Mucosa of descending colon (tissue), 3 donors: Measurements from ENCODE around the gene PGP. TPM values are rescaled to one million over a fixed set of nuclear protein-coding genes. Genes with fewer than 3 reads are reported as not detected.

Experiments
- ATAC-seq: fragments of 200-7000 bp; cut with Tn5 transposase; one replicate; pipeline ENCODE4 v1.9.1; 2020; ENCODE audit warnings: mild to moderate bottlenecking, moderate library complexity
- DNase-seq, 3 donors: peaks; one replicate each; pipeline ENCODE4 v3.0.0-alpha.2; 2020
- H3K36me3 ChIP-seq: fragments of 200-600 bp; one replicate; pipeline ENCODE4 v1.8.0; 2021; ENCODE audit warnings: low read depth, mild to moderate bottlenecking
- H3K4me1 ChIP-seq: fragments of 200-600 bp; one replicate; pipeline ENCODE4 v1.8.0; 2021; ENCODE audit warnings: low read depth, mild to moderate bottlenecking
- H3K4me3 ChIP-seq: fragments of 200-600 bp; one replicate; pipeline ENCODE4 v1.8.0; 2021; ENCODE audit warnings: mild to moderate bottlenecking
- H3K9me3 ChIP-seq: fragments of 200-600 bp; one replicate; pipeline ENCODE4 v1.8.0; 2021; ENCODE audit warnings: mild to moderate bottlenecking
- CTCF ChIP-seq: fragments of 200-600 bp; IDR thresholded peaks from one replicate; pipeline ENCODE4 v1.8.0; 2022; ENCODE audit warnings: antibody characterized with exemption, mild to moderate bottlenecking
- intact Hi-C, 2 donors: fragments of 100-400 bp; cut with DNase I in 1 of 2; cut with micrococcal nuclease in 1 of 2; formaldehyde crosslinking; loops; one replicate each; pipeline versions ENCODE4 v1.11.0 to v1.11.1; 2022; cut with DNase I, micrococcal nuclease
- total RNA-seq, 3 donors: library from RNA; stranded (reverse); fragmentation: NEBNext Ultra II Directional in 2 of 3; extraction: Animal tissue kit (Norgen Biotek cat#: 25700) in 2 of 3; gene quantifications; one replicate each; pipeline versions ENCODE4 v1.2.1 to v1.2.4, GENCODE V29; 2021 to 2023
- donor health status: DM: no; HTN: no; CAD: no; lungs with moderate emphysema.
- donor health status: DM: no; HTN: no; CAD: no.
- donor health status: DM: no; HTN: yes; CAD: no.

The PGP gene
- total RNA-seq, 3 donors from 2014 or later, result 15.5 to 19.7 (median 17.6) TPM

DNA sequence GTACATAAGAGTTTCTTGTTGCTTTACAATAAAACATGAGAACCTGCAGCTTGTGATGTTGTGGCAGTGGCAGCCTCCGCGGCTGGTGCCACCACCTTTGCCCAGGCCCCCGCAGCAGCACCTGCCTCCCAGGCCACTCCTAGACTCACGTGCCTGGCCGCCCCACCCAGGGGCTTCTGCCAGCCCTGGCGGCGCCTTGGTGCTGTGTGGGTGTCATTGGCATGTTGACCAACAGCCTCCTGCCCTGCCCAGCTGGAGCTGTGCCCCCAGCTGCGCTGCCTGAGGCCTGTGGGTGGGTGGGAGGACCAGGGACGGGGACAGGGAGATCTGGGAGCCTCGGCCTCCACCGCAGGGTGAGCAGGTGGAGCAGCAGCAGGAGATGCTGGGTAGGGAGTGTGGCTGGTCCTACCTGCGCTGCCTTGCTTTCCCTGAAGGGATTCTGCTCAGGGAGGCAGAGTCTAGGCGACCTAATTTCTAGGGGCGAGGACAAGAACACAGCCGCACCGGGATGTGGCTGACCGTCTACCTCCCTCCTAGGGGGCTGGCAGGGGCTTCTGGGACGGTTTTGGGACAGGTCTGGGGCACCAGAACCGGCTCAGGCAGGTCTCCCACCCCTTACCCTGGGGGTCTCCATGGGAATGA lies 21.2 kb upstream of the PGP start:
- peak; percentile 54 to 59 (median 55) for DNase-seq
- Histone ChIP-seq H3K36me3 (peaks cover 3% of the 10 kb centered on the region), H3K4me1 (peaks cover 22% of the 10 kb centered on the region), H3K4me3 (no peak overlapping the region), H3K9me3 (no peaks in the 10 kb centered on the region)
- no peak for TF ChIP-seq CTCF
- peak; percentile 21 for ATAC-seq
- intact Hi-C loops, result no loop called here

GRCh38 chr16:2235234-2235651 lies 20.6 kb upstream of the PGP start:
- intact Hi-C loops, result no loop called here
- no peak for DNase-seq
- TF ChIP-seq CTCF, result no peak
- Histone ChIP-seq H3K4me1 (peaks cover 22% of the 10 kb centered on the region), H3K9me3 (no peaks in the 10 kb centered on the region), H3K4me3 (no peak overlapping the region), H3K36me3 (peaks cover 3% of the 10 kb centered on the region)
- ATAC-seq, result no peak

DNA sequence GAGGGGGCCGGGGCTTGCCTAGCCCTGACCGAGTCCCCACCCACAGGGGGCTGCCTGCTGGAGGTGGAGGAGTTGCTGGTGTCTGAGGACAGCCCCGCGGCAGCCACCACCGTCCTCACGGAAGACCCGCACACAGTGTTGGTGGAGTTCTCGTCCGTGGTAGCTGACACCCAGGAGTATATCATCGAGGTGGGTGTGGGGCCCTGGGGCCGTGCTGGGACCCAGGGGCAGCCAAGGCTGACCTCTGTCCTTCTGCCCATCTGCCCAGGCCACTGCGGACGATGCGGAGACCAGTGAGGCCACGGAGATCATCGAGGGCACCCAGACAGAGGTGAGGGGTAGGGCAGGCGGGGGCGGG lies 20.2 kb upstream of the PGP start:
- no peak for ATAC-seq
- no peak for TF ChIP-seq CTCF
- no peak for DNase-seq
- H3K36me3 ChIP-seq, result peaks cover 3% of the 10 kb centered on the region
- intact Hi-C loops, result no loop called here
- H3K4me1 ChIP-seq, result peaks cover 22% of the 10 kb centered on the region
- no peaks in the 10 kb centered on the region for H3K9me3 ChIP-seq
- no peak overlapping the region for H3K4me3 ChIP-seq

DNA sequence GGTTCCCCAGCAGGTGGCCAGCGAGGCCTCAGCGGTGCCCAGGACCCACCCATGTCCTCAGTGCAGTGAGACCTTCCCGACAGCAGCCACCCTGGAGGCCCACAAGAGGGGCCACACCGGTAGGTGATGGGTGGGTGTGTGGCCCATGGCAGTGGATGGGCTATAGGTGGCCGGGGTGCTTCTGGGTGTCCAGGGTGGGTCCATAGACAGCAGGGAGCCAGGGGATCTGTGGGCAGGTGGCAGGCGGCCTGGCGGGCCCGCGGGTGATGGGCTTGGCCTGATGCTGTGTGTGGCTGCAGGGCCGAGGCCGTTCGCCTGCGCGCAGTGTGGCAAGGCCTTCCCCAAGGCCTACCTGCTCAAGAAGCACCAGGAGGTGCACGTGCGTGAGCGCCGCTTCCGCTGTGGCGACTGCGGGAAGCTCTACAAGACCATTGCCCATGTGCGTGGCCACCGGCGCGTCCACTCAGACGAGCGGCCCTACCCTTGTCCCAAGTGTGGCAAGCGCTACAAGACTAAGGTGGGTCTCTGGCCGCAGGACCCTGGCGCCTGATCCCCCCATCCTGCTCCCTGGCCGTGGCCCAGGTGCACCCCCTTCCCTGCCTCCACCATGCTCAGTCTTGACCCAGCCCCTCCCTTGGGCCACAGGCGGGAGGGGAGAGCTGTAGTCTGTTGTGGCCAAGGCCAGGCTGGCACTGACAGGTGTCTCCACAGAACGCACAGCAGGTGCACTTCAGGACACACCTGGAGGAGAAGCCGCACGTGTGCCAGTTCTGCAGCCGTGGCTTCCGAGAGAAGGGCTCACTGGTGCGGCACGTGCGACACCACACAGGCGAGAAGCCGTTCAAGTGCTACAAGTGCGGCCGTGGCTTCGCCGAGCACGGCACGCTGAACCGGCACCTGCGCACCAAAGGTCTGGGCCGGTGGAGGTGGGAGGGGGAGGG lies 19.5 kb upstream of the PGP start:
- DNase-seq (no peak), ATAC-seq (no peak)
- H3K36me3 ChIP-seq, result peaks cover 3% of the 10 kb centered on the region
- H3K4me1 ChIP-seq, result peaks cover 22% of the 10 kb centered on the region
- intact Hi-C loops, result no loop called here
- no peaks in the 10 kb centered on the region for H3K9me3 ChIP-seq
- TF ChIP-seq CTCF, result no peak
- no peak overlapping the region for H3K4me3 ChIP-seq

- intact Hi-C loops, result no loop called here
- peaks cover 7% of the 10 kb centered on the region for H3K36me3 ChIP-seq
- TF ChIP-seq CTCF, result no peak
- no peak for ATAC-seq
- no peak for DNase-seq
- H3K4me3 ChIP-seq, result no peak overlapping the region
- peaks cover 22% of the 10 kb centered on the region for H3K4me1 ChIP-seq
- no peaks in the 10 kb centered on the region for H3K9me3 ChIP-seq
These were observed 18.6 kb upstream of the PGP start for GRCh38 chr16:2233046-2233775.
